Duodenal mucosa (tissue), 2 donors: ENCODE measurements around the gene BAZ1A.

Experiments
- H3K27ac ChIP-seq: one replicate; pipeline ENCODE4 v1.7.0; 2013; ENCODE audit warnings: low read depth, low read length
- H3K27me3 ChIP-seq, 2 donors: one replicate each; pipeline ENCODE4 v1.7.0; 2013; ENCODE audit warnings: low read length in 2 of 2, control low read depth in 1 of 2; ENCODE audit not compliant: insufficient read depth in 2 of 2, control insufficient read depth in 1 of 2
- H3K36me3 ChIP-seq, 2 donors: one replicate each; pipeline ENCODE4 v1.7.0; 2013; ENCODE audit warnings: low read length in 2 of 2, control low read depth in 1 of 2; ENCODE audit not compliant: insufficient read depth in 2 of 2, control insufficient read depth in 1 of 2
- H3K4me1 ChIP-seq, 2 donors: one replicate each; pipeline ENCODE4 v1.7.0; 2013; ENCODE audit warnings: low read length in 2 of 2, control low read depth in 1 of 2; ENCODE audit not compliant: insufficient read depth in 2 of 2, control insufficient read depth in 1 of 2
- H3K4me3 ChIP-seq, 2 donors: one replicate each; pipeline ENCODE4 v1.7.0; 2013; ENCODE audit warnings: low read length in 2 of 2, low read depth in 1 of 2
- H3K9ac ChIP-seq, 2 donors: one replicate each; pipeline ENCODE4 v1.7.0; 2013; ENCODE audit warnings: low read length in 2 of 2, low read depth in 1 of 2
- H3K9me3 ChIP-seq, 2 donors: one replicate each; pipeline ENCODE4 v1.7.0; 2013; ENCODE audit warnings: low read length in 2 of 2, control low read depth in 1 of 2; ENCODE audit not compliant: control insufficient read depth in 1 of 2

BAZ1A gene

DNA sequence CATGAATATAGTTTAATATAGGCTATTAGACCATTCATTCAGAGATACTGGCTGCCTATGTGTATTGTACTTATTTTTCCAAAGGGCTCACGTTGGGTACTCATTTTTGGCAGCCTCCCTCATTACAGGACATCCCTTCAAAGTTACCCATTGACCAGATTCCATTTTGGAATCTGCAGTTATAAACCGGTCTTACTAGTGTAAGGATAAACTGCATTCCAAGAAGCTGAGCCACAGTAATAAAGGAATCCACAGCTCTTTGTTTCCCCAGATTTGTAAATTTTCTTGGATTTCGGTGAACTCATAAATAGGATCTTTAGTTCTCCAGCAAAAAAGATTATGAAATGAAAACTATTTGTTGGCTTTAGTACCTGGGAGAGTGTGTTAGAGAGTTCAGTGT is 141.9 kb downstream of the BAZ1A start:
- H3K4me3 ChIP-seq, result no peak overlapping the region
- no peaks in the 10 kb centered on the region for H3K36me3 ChIP-seq
- H3K27me3 ChIP-seq, result no peaks in the 10 kb centered on the region
- no peak overlapping the region for H3K27ac ChIP-seq
- H3K9me3 ChIP-seq, result no peaks in the 10 kb centered on the region
- H3K4me1 ChIP-seq, result no peaks in the 10 kb centered on the region
- H3K9ac ChIP-seq, result no peak overlapping the region

DNA sequence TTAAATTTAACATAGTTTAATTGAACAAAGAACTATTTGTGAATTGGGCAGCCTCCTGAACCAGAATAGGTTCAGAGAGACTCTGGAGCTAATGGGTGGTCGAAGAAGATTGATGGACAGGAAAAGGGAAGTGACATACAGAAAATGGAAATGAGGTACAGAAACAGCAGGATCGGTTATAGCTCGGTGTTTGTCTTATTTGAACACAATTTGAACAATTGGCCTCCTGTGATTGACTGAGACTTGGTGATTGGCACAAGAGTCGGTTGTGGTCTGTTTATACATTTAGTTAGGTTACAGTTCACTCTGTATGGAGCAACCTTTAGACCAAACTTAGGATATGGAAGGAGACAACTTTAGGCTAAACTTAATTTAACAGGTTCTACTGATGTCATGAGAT is 142.4 kb downstream of the BAZ1A start:
- Histone ChIP-seq H3K9me3 (no peaks in the 10 kb centered on the region), H3K27ac (no peak overlapping the region), H3K27me3 (no peaks in the 10 kb centered on the region)

DNA sequence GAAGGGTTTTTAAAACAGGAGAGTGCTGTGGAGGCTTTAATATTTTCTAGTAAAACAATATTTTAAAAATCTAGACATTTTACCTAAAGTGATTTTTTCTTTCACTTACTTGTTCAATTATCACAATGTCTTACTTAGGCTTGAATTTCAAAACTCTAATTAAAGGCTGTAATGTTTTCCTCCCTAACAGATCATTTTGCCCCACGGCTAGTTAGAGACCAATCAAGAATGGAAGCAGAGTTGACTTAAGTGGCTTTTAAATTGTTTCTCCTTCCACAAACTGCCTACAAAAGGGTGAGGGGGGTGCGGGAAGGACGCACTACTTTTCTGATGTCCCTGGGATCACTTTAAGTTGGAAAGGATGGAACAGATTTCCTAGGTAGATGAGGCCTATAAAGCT is 151.3 kb downstream of the BAZ1A start:
- no peak overlapping the region for H3K4me3 ChIP-seq
- H3K27me3 ChIP-seq, result peaks cover 0 to 7% of the 10 kb centered on the region in 2 donors
- H3K9me3 ChIP-seq, result no peaks in the 10 kb centered on the region
- no peaks in the 10 kb centered on the region for H3K4me1 ChIP-seq
- H3K27ac ChIP-seq, result no peak overlapping the region
- H3K36me3 ChIP-seq, result no peaks in the 10 kb centered on the region
- H3K9ac ChIP-seq, result no peak overlapping the region

More for the DNA sequence above, 142.4 kb downstream of the BAZ1A start:
- no peaks in the 10 kb centered on the region for H3K4me1 ChIP-seq
- H3K9ac ChIP-seq, result no peak overlapping the region
- no peak overlapping the region for H3K4me3 ChIP-seq
- H3K36me3 ChIP-seq, result no peaks in the 10 kb centered on the region

DNA sequence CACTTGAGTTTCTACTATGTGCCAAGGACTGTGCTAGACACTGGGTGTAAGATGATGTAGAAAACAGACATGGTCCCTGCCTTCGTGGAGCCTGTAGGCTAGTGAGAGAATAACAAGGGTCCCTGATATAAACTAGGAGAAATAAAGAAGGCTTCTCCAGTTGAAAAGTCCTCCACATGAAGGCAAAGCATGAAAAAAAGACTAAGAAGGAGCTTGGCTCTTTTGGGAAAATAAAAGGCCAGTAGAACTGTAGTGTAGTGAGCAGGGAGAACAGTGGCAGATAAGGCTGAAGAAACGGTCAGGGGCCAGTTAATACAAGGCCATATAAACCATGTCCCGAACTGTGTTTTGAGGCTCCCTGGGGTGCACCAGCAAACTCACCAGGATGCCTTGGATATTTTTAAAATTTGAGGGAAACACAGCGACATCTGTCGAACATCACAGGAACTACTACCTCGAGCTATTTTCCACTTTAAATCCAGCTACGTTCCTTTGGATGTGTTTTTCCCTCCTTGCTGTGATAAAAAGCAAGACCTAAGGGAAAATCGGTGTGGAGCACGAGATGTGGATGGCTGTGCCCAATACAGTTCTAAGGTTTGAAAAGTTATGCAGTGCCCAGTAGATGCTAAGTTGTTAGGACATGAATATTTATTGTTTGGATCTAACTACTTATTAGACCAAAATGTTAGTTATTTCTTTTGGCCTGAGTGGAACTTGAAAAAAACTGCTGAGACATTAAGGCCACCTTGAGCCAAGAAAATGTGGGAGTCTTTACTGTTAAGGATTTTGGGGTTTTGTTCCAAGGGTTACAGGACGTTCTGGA is 152.2 kb downstream of the BAZ1A start:
- Histone ChIP-seq H3K27ac (no peak overlapping the region), H3K36me3 (no peaks in the 10 kb centered on the region), H3K27me3 (peaks cover 0 to 7% of the 10 kb centered on the region in 2 donors), H3K4me3 (no peak overlapping the region), H3K4me1 (no peaks in the 10 kb centered on the region), H3K9me3 (no peaks in the 10 kb centered on the region), H3K9ac (no peak overlapping the region)

DNA sequence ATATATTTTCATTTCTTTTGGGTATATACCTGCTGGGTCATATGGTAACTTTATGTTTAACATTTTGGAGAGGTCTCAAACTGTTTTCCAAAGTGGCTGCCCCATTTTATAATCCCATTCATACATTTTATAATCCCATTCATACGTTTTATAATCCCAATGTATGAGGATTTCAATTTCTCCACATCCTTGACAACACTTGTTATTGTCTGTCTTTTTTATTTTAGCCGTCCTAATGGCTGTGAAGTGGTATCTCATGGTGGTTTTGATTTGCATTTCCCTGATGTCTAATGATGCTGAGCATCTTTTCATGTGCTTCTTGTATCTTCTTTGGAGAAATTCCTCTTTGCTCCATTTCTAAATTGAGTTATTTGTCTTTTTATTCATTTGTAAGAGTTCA is 154.0 kb downstream of the BAZ1A start:
- H3K9me3 ChIP-seq, result no peaks in the 10 kb centered on the region
- H3K36me3 ChIP-seq, result no peaks in the 10 kb centered on the region
- H3K27me3 ChIP-seq, result peaks cover 0 to 7% of the 10 kb centered on the region in 2 donors
- H3K27ac ChIP-seq, result no peak overlapping the region
- H3K4me3 ChIP-seq, result no peak overlapping the region
- no peaks in the 10 kb centered on the region for H3K4me1 ChIP-seq
- H3K9ac ChIP-seq, result no peak overlapping the region

DNA sequence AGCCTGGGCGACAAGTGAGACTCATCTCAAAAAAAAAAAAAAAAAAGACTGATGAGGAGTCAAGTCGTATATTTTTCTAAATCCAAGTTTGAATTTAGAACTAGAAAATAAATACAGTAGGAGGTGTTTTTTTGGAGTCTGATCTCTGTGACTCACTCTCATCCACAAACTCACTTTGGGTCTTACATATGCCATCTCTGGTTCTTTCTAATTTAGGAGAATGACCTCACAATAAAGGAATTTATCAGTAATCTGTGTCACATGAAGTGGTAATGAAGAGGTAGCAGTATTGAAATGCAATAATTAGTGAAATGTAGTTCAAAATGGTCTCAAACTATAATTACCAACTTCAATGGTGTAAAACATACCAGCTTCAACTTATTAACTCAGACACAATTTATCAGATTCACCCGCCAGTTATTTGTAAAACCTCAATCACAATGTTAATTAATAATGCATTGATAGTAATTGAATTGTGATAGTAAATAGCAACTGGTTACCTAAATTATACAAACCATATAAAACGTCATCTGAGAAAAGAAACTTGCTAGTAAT is 156.3 kb downstream of the BAZ1A start:
- Histone ChIP-seq H3K9ac (no peak overlapping the region), H3K9me3 (no peaks in the 10 kb centered on the region), H3K4me1 (peaks cover 0 to 6% of the 10 kb centered on the region in 2 donors), H3K4me3 (no peak overlapping the region), H3K27ac (no peak overlapping the region), H3K27me3 (peaks cover 0 to 7% of the 10 kb centered on the region in 2 donors), H3K36me3 (no peaks in the 10 kb centered on the region)

DNA sequence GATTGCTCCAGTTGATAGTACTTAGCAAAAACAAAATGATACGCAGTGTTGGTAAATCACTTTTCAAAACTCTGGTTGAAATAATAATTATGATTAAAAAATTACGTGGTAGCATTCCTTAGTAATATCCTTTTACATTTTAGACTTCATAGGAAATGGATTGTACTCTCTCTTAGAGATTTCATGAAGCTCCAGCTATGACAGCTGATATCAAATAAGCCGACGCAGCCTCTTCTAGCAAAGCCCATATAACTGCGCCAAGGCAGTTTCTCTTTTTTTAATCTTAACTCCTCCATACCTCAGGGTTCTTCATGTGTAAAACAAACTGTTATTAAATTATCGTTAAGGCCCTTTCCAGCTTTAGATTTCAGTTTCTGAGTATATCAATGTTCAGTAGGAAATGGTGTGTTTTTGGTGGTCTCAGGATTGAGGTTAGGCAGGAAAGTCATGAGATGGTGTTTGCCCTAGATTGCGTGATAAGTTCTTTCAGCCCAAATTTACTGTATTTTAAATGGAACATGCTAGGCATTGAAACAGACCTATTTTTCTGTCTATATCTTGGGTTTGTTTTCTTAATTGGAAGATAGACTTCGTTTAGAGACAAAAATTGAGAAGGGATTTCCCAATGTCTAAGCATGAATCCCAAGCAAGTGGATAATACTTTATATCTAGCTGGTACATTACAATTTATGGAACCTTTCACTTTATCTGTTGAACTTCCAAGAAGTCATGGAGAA is 159.9 kb downstream of the BAZ1A start:
- H3K9me3 ChIP-seq, result no peaks in the 10 kb centered on the region
- H3K27ac ChIP-seq, result no peak overlapping the region
- peak overlapping the region; percentile 65 to 77 for H3K9ac ChIP-seq
- peaks cover 0 to 11% of the 10 kb centered on the region in 2 donors for H3K4me1 ChIP-seq
- H3K27me3 ChIP-seq, result peaks cover 0 to 2% of the 10 kb centered on the region in 2 donors
- H3K4me3 ChIP-seq, result peak overlapping the region; percentile 71 to 73
- H3K36me3 ChIP-seq, result no peaks in the 10 kb centered on the region

DNA sequence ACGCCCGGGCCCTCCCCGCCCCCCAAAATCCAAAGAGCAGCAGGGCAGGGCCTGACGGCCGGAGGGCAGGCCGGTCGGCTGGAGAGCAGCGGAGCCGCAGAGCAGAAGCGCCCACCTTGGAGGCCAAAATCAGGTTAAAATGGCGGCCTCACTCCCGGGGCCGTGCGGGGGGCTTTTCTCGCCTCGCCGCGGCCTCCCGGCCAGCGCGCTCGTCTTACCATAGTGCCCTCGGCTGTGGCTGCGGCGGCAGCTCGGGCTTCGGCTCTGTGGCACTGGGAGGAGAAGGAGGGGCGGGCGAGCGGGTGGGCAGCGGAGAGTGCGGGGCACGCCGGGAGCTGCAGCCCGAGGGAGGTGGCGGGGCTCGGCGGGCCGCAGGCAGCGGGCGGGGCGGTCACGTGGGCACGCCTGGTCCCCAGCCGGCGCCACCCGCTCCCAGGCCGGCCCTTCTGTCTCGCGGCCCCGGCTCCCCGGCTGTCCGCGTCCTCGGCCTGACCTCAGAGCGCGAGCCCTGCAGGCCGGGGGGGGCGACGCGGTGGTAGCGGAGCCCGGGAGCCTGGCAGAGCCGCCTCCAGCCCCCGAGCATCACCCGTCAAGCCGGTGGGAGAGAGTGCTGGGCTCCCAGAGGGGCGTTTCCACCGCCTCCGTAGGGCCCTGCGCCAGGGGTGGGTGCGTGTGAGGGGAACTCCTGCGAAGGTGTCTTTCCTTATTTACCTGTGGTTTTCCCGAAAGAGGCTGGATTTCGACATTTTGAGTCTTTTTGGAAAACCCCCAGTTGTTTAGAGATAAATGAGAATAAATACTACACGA is 160.6 kb downstream of the BAZ1A start, which contains the start of gene CFL2:
TSS of gene CFL2 (minus strand) at position 274 of the 807 bp plus-strand sequence. CDS start at position 221, 53 bp downstream.
- Histone ChIP-seq H3K27me3 (no peaks in the 10 kb centered on the region), H3K4me3 (peak within 1 kb of the TSS; percentile 71 to 73), H3K4me1 (peaks cover 0 to 11% of the 10 kb centered on the region in 2 donors)

DNA sequence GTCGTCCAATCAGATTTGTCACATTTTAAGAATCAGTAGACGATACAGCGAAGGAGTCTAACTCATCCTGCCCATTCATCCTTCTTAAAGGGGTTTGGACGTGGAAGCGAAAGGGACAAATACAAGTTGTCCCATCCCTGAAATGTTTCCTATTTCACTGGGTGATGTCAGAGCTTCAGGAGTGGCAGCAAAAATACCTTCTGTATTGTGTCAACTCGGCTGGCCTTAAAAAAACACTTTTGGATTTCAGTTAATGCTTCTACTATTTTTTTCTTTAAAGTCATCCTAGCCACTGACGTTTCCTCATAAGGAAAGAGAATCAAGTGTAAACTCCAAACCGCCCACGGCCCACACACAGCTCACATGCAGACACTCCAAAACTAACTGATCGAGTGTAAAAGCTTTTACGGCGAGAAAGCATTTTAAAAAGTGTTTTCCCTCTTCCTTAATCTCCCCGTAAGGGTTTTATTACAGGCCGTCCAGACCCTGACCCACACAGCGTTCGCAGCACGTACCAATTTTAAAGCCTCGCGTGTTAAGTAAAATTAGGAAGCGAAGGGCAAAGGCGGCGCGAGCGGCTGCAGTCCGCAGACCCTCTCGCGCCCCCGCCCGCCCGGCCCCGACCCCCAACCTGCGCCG is 161.4 kb downstream of the BAZ1A start:
- Histone ChIP-seq H3K27ac (peak overlapping the region; percentile 88), H3K9ac (peak overlapping the region; percentile 65 to 77), H3K4me1 (peaks cover 0 to 11% of the 10 kb centered on the region in 2 donors), H3K9me3 (no peaks in the 10 kb centered on the region), H3K4me3 (peak overlapping the region; percentile 71 to 73), H3K36me3 (no peaks in the 10 kb centered on the region), H3K27me3 (no peaks in the 10 kb centered on the region)

More for the DNA sequence above, 160.6 kb downstream of the BAZ1A start, which contains the start of gene CFL2:
- no peaks in the 10 kb centered on the region for H3K9me3 ChIP-seq
- H3K27ac ChIP-seq, result peak within 1 kb of the TSS; percentile 88
- H3K36me3 ChIP-seq, result no peaks in the 10 kb centered on the region
- H3K9ac ChIP-seq, result peak within 1 kb of the TSS; percentile 65 to 77
